ENCODE data around the gene ARHGEF12. TPM values are rescaled to one million over a fixed set of nuclear protein-coding genes. Genes with fewer than 3 reads are reported as not detected.

Gene ARHGEF12
- polyA plus RNA-seq, 2 of the 4 experiments (the other 2 are of a cell fraction): 16.7 to 27.2 TPM

DNA sequence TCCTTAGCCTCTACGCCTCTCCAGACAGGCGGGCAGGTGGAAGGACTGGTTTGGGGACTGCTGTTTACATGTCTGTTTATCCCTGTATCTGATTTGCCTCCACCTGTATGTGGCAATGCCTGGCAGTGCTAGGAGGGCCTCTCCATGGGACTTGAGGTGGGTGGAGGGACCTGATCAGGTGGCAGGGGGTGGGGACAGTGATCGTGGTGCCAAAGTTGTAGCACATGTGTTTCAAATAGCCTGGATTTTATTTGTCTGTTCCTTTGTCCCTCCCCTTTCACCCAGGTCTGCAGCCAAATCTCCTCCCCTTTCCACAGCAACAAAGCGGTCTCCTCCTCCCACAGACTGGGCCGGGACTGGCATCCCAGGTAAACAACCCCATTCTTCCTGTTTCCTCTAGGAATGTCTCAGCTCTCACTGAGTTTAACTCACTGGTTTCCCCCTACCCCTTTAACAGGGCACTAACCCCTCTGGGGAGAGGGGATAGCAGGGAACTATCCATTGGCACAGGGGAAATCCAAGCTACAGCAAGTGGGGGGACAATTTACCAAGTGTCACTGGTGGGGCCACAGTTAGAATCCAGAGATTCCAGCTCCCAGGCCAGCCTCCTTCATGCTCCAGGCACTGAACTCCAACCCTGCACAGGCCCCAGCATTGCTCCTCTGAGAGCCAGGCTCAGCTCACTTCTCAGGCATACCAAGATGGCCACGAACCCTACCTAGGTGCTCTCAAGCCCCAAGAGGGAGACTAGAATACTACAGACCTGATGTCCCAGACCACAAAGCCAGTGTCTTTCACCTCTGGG, 34.0 kb upstream of the ARHGEF12 start:
- Histone ChIP-seq H3K9me3 (no peaks in the 10 kb centered on the region), H3K27ac (no peak overlapping the region), H3K4me1 (peaks cover 22% of the 10 kb centered on the region), H3K4me3 (no peak overlapping the region), H3K4me2 (no peak overlapping the region)
- CTCF ChIA-PET: interaction anchor here (1.0 to 15.7 kb wide), 22 partner anchors 8 to 152 kb away, joined by 3 to 407 read pairs (median 6); partner anchors contain the start of gene POU2F3
- 71% methylated on average over 5 of the region's 6 CpGs for WGBS (ENCODE audit: missing lambda C conversion rate)
- TF ChIP-seq KDM1A (IDR thresholded peaks at IDR 0.05; ENCODE audit: low read depth) (no peak), SREBF2 (IDR thresholded peaks at IDR 0.05) (no peak), RARB (CRISPR knock-in tag; IDR thresholded peaks at IDR 0.05) (no peak), ZNF302 (CRISPR knock-in tag; IDR thresholded peaks at IDR 0.05) (no peak), BHLHE40 (IDR thresholded peaks at IDR 0.05; ENCODE audit: low read depth, low read length) (no peak), NR3C1 (IDR thresholded peaks at IDR 0.05) (no peak), RCOR1 (IDR thresholded peaks at IDR 0.05; ENCODE audit: low read depth, low read length) (no peak), HOXB13 (CRISPR knock-in tag; IDR thresholded peaks at IDR 0.05; ENCODE audit: low read depth) (no peak), SMC3 (IDR thresholded peaks at IDR 0.05) (no peak)
- TF ChIP-seq, protein P1, sequence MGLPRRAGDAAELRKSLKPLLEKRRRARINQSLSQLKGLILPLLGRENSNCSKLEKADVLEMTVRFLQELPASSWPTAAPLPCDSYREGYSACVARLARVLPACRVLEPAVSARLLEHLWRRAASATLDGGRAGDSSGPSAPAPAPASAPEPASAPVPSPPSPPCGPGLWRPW (IDR thresholded peaks at IDR 0.05): no peak
- FAIRE-seq (no peak), DNase-seq (ENCODE audit: low read depth in 1 of 2, low spot score in 1 of 2) (no peak), ATAC-seq (no peak; a peak in 1 of 6 replicates)
- POLR2A ChIA-PET: interaction anchor here (1.0 kb wide), 1 partner anchor 66 kb away, joined by 4 read pairs; no protein-coding TSS in a partner anchor

DNA sequence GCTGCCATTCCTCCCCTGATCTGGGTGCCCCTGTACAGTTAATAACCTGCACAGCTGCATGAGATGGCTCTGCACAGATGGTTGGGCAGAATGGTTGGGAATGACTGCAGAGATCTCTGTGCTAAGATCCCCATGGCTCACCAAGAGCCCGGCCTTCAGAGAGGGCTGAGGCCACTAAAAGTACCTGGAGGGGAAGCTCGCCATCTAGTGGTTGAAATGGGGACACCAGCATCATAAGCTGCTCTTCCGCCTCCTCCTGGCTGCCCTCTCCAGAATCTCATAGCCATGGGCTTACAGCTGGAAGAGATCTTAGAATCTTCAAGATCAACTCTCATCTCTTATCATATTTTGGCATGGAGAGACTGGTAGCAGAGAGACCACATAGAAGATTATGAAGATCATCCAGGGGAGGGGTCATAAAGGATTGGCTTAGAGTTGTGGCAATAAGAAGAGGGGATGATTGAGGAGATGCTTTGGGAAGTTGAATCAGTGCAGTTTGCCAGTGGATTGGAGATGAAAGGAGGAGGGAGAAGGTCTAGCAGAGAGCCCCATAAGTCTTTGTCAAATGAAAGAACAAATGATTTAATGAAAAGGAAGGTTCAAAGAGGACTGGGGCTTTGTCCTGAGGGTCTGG, 33.1 kb upstream of the ARHGEF12 start:
- WGBS (ENCODE audit: missing lambda C conversion rate): 7% methylated on average over 3 of the region's 3 CpGs
- FAIRE-seq (no peak), DNase-seq (ENCODE audit: low read depth in 1 of 2, low spot score in 1 of 2) (peak; percentile 56 to 76), ATAC-seq (peak; percentile 79 to 89)
- Histone ChIP-seq H3K27ac (no peak overlapping the region), H3K4me3 (no peak overlapping the region), H3K4me2 (no peak overlapping the region), H3K9me3 (no peaks in the 10 kb centered on the region), H3K4me1 (peaks cover 22% of the 10 kb centered on the region)
- ChIA-PET POLR2A (interaction anchor here (1.0 kb wide), 1 partner anchor 67 kb away, joined by 4 read pairs; no protein-coding TSS in a partner anchor), CTCF (interaction anchor here (0.7 to 15.7 kb wide), 26 partner anchors 9 to 153 kb away, joined by 3 to 407 read pairs (median 6); partner anchors contain the start of gene POU2F3)
- TF ChIP-seq, protein P2, sequence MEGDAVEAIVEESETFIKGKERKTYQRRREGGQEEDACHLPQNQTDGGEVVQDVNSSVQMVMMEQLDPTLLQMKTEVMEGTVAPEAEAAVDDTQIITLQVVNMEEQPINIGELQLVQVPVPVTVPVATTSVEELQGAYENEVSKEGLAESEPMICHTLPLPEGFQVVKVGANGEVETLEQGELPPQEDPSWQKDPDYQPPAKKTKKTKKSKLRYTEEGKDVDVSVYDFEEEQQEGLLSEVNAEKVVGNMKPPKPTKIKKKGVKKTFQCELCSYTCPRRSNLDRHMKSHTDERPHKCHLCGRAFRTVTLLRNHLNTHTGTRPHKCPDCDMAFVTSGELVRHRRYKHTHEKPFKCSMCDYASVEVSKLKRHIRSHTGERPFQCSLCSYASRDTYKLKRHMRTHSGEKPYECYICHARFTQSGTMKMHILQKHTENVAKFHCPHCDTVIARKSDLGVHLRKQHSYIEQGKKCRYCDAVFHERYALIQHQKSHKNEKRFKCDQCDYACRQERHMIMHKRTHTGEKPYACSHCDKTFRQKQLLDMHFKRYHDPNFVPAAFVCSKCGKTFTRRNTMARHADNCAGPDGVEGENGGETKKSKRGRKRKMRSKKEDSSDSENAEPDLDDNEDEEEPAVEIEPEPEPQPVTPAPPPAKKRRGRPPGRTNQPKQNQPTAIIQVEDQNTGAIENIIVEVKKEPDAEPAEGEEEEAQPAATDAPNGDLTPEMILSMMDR (IDR thresholded peaks at IDR 0.05): peak; percentile 70
- no peak for TF ChIP-seq HEYL (CRISPR knock-in tag; IDR thresholded peaks at IDR 0.05)
- no peak for TF ChIP-seq PHF8 (IDR thresholded peaks at IDR 0.05; ENCODE audit: borderline replicate concordance, low read depth)
- peak; percentile 41; the same call in 2 of the 3 replicates for TF ChIP-seq SMC3 (IDR thresholded peaks at IDR 0.05)
- TF ChIP-seq JUN (IDR thresholded peaks at IDR 0.05): no peak
- TF ChIP-seq NFE2L2 (conservative IDR thresholded peaks at IDR 0.05; ENCODE audit: low read length): no peak
- peak; percentile 55 to 64; a peak in 4 of 5 replicates for TF ChIP-seq RAD21 (conservative IDR thresholded peaks at IDR 0.05 in 1 of 2, IDR thresholded peaks at IDR 0.05 in 1 of 2)

DNA sequence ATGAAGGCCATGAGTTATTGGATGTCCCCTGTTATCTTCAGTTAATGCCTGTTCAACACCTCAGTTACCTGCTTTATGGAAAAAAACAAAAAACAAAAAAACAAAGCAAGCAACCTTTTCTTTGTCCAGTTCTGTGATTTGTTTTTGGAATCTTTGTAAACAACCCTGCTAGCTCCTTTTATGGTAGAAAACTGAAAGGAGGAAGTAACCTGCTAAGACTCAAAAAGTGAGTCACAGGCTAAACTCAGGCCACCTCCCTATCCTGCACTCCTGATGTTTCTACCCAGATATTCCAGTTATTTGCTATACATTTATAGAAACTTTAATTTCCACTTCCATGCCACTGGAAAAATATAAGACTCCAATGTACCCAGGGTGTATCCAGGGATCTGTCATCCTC, 31.7 kb upstream of the ARHGEF12 start:
- ChIA-PET POLR2A (no interaction called here), CTCF (interaction anchor here (2.0 to 15.7 kb wide), 8 partner anchors 9 to 133 kb away, joined by 5 to 407 read pairs (median 20); partner anchors contain the start of gene POU2F3)
- ATAC-seq (no peak), DNase-seq (ENCODE audit: low read depth in 1 of 2, low spot score in 1 of 2) (peak; percentile 19 to 43), FAIRE-seq (no peak)
- no peaks in the 10 kb centered on the region for H3K9me3 ChIP-seq
- no peak overlapping the region for H3K4me3 ChIP-seq
- H3K4me2 ChIP-seq: peak overlapping the region; percentile 23; the same call in 1 of the 3 replicates
- peaks cover 22% of the 10 kb centered on the region for H3K4me1 ChIP-seq
- TF ChIP-seq, protein P1 (IDR thresholded peaks at IDR 0.05): no peak
- TF ChIP-seq HEYL (CRISPR knock-in tag; IDR thresholded peaks at IDR 0.05) (no peak), MAFK (IDR thresholded peaks at IDR 0.05; ENCODE audit: partially characterized antibody) (no peak), FOXS1 (CRISPR knock-in tag; IDR thresholded peaks at IDR 0.05) (no peak), EHMT2 (IDR thresholded peaks at IDR 0.05; ENCODE audit: low read depth) (no peak), EHF (CRISPR knock-in tag; IDR thresholded peaks at IDR 0.05) (no peak), TFCP2L1 (CRISPR knock-in tag; IDR thresholded peaks at IDR 0.05) (no peak), JUN (IDR thresholded peaks at IDR 0.05) (no peak), NFE2L2 (conservative IDR thresholded peaks at IDR 0.05; ENCODE audit: low read length) (no peak)
- TF ChIP-seq, protein P3, sequence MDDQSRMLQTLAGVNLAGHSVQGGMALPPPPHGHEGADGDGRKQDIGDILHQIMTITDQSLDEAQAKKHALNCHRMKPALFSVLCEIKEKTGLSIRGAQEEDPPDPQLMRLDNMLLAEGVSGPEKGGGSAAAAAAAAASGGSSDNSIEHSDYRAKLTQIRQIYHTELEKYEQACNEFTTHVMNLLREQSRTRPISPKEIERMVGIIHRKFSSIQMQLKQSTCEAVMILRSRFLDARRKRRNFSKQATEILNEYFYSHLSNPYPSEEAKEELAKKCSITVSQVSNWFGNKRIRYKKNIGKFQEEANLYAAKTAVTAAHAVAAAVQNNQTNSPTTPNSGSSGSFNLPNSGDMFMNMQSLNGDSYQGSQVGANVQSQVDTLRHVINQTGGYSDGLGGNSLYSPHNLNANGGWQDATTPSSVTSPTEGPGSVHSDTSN (IDR thresholded peaks at IDR 0.05): no peak
- TF ChIP-seq, protein P4, sequence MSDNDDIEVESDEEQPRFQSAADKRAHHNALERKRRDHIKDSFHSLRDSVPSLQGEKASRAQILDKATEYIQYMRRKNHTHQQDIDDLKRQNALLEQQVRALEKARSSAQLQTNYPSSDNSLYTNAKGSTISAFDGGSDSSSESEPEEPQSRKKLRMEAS (IDR thresholded peaks at IDR 0.05): no peak
- no peak overlapping the region for H3K27ac ChIP-seq
